ENCODE measurements around the gene FOXK2.

FOXK2 gene

DNA sequence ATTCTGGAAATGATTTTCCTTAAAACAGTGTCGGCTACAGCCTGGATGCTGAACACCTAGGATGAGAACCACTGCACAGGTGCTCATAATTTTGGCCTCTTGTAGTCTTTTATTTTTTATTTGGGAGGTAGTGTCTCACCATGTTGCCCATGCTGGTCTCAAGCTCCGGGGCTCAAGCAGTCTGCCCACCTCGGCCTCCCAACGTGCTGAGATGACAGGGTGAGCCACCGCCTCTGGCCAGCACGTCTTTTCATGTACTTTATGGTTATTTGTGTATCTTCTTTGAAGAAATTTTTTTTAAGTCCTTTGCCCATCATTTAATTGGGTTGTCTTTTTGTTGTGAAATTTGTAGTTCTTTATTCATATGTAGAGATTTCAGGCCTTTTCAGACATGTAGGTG lies 70.7 kb downstream of the FOXK2 start:
- DNase-seq (ENCODE audit: low read depth in 2 of 2), result no peak

DNA sequence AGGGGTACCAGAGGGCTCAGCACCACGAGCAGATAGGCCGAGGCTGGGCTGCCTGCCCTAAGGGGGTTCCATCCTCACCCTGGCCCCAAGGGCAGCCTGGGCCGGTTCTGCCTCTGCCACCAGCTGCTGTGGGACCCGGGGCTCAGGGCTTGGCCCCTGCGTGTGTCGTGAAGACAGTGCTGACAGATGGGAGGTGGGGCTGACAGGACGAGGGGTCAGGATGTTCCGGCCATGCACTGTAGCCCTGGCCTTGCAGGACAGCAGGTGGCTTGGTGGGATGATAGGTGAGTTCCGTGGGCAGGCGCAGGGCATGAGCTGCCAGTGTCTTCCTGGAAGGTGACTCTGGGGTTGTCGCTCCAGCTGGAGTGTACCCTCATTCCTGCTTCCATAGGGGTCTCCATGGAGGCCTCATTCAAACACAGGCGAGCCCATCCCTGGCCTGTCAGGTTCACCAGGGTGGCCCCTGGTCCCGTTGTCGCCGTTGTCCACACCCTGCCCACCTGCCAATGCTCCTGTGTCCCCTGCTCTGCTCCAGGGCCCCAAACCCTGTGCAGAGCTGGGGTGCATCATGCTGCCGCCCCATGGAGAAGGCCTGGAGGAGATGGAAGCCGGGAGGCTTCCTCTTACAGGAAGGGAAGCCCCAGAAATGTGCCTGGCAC lies 71.5 kb downstream of the FOXK2 start:
- no peak for DNase-seq (ENCODE audit: low read depth in 2 of 2)

DNA sequence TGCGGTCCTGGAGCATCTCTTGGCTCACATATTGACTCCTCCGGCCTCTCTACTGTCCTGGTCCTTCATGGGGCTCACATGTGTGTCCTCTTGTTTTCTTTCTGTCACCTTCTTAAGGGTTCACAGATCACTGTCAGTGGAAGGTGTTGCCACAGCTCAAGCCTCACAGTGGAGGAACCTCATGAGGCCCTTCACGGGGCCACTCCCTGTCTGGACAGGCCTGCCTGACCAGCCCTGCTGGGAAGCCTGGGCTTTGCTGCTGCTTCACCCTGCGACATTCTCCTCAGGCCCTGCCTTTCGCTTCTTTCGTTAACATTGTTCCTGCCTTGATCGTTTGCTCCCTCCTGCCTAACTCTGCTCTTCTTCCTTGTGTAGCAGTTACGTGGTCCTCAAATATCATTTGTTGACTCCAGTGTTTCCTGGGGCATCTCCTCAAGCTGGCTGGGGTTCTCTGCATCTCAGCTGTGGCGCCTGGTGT lies 72.8 kb downstream of the FOXK2 start:
- no peak for DNase-seq (ENCODE audit: low read depth in 2 of 2)

DNA sequence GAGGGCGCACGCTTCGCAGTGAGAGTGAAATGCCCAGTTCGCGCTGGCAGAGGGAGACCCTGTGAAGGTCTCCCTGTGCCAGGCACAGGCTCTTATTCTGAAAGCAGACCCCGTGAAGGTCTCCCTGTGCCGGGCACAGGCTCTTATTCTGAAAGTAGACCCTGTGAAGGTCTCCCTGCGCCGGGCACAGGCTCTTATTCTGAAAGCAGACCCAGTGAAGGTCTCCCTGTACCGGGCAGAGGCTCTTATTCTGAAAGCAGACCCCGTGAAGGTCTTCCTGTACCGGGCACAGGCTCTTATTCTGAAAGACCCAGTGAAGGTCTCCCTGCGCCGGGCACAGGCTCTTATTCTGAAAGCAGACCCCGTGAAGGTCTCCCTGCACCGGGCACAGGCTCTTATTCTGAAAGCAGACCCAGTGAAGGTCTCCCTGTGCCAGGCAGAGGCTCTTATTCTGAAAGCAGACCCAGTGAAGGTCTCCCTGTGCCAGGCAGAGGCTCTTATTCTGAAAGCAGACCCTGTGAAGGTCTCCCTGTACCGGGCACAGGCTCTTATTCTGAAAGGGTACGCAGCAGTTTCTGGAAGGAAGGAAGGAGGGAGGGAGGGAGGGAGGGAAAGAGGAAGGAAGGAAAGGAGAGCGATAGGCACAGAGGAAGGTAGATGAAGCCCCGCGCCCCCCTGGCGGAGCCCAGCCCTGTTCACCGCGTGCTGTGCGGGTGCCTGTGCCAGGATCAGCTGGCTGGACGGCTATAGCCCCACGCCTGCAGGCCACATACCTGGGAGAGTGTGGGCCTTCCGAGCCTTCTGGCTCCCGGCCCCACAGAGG lies 73.4 kb downstream of the FOXK2 start:
- peak in 1 of 2 donors; percentile 34 for DNase-seq (ENCODE audit: low read depth in 2 of 2)

DNA sequence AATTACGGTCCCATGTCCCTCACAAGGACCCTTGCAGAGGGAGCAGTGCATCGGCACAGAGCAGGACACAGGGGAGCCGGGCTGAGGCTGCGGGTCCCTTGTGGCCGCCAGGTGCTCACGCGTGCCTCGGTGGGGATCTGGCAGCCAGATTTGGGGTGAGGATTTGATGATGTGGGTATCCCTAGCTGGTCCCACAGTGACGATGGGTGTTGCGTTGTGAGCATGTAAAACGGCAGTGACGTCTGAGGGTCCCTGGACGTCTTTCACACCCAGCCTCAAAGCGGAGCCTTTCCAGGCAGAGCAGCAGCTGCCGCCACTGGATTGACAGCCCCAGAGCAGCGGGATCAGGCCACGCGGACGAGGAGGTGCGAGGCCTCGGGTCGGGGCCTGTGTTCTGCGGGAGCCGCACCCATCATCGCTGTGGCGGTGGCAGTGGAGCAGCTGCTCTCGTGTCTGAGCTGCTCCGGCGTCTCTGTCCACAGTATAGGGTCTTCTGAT lies 74.1 kb downstream of the FOXK2 start:
- no peak for DNase-seq (ENCODE audit: low read depth in 2 of 2)

DNA sequence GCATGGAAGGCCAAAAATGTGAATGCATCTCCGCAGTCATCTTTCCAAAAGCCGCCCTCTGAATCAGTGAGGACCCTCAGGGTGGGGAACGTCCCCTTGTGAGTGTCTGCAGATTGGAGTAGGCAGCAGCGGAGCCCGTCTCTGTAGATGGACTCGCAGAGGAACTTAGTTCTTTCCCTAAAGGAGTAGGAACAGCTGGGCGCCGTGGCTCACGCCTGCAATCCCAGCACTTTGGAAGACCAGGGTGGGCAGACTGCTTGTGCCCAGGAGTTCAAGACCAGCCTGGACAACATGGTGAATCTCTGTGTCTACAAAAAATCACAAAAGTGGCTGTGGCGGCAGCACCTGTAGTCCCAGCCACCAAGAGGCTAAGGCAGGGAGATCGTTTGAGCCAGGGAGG lies 75.0 kb downstream of the FOXK2 start:
- DNase-seq (ENCODE audit: low read depth in 2 of 2), result no peak

DNA sequence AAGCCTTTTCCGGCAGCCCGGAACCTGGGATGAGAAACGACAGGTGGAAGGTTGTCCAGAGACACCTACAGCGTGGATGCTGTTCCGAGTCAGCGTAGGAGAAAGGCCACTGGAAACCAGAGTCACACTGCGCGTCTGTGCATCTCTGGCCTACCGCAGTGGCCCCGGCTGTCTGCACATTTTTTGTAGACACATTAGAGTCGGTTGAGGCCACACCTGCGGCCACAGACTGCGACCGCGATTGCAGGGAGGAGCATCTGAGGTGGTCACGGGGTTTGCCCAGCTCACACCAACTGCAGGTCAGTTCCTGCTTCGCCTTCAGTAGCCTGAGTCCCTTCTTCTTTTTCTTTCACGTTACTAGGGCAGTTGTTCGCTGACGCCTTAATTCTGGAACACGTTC lies 76.4 kb downstream of the FOXK2 start:
- no peak for DNase-seq (ENCODE audit: low read depth in 2 of 2)

DNA sequence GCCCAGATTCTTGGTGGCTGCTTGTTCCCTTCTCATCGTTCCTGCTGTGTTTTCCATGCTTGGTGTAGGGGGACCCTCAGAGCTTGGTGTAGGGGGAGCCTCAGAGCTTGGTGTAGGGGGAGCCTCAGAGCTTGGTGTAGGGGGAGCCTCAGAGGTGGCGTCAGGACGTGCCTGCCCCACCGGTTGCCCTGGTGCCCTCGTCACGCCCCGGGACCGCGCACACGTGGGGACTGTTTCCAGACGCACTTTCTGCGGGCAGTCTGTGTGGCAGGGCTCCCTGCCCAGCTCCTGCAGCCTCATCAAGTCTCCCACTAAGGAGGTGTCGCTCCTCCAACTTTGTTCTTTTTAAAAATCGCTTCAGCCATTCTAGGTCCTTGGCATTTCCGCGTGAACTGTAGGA lies 76.8 kb downstream of the FOXK2 start:
- no peak for DNase-seq (ENCODE audit: low read depth in 2 of 2)

DNA sequence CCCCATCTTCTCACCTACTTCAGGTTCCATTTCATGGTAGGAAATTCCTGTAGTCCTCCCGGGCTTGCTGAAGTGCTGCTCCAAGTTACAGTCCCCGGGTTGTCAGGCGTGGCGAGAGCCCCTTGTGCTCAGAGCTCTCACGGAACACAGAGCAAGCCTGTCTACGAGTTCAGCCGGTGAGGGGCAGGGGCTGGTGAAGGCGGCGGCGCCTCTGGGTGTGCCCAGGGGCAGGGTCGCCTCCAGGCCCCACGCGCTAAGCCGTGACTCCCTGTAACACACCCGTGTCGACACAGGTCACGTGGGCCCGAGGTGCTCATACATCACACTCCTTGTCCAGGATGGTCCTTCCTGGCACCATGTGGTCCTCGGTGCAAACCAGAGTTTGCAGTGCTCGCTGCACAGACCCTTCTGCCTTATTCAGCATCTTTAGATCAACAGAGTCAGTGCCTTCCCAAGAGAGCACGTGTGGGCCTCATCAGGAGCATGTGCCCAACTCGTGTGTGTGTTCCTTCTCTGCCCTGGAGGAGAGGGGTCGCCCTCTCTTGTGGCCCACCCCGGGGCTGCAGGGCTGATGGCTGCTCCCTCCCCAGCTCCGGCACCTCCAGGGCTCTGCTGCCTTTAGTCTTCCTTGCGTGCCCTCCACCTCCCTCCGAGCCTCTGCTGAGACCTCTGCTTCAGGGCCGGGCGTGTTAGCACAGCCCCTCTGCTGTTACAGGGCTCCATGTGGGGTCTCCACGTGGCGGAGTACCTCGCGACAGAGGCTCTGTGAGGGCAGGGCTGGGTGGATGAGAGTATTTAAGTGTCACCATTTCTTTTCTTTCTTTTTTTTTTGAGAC lies 77.5 kb downstream of the FOXK2 start:
- no peak for DNase-seq (ENCODE audit: low read depth in 2 of 2)

DNA sequence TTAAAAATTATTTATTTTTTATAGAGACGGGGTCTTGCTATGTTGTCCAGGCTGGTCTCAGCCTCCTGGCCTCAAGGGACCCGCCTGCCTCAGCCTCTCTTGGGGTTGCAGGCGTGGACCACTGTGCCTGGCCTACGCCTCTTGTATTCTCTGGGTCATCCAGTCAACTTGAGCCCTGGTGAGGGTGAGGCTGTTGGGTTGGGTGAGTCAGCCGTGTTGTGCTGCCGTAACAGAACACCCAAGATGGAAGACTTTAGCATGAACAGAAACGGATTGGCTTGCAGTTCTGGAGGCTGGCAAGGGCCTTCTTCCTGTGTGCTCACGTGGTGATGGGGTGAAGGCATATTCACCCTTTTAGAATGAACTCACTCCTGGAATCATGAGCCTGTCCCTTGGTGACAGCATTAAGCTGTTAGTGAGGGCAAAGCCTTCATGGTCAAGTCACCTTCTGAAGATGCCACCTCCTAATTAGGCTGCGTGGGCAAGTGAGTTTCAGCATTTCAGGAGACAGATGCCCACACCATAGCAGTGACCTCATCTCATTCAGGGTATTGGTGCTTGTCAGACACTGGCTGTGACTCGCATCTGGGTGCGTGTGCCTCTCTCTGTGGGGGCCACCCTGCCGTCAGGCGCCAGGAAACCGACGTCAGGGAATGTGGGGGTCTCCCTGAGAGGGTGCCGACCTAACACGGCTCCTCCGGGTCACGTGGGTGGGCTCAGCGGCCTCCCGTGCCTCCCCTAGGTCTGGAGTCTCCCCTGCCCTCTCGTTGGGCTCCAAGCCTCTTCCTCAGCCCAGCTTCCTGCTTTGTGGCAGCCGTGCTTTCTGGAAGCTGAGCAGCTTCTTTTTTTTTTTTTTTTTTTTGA lies 79.0 kb downstream of the FOXK2 start:
- no peak for DNase-seq (ENCODE audit: low read depth in 2 of 2)

DNA sequence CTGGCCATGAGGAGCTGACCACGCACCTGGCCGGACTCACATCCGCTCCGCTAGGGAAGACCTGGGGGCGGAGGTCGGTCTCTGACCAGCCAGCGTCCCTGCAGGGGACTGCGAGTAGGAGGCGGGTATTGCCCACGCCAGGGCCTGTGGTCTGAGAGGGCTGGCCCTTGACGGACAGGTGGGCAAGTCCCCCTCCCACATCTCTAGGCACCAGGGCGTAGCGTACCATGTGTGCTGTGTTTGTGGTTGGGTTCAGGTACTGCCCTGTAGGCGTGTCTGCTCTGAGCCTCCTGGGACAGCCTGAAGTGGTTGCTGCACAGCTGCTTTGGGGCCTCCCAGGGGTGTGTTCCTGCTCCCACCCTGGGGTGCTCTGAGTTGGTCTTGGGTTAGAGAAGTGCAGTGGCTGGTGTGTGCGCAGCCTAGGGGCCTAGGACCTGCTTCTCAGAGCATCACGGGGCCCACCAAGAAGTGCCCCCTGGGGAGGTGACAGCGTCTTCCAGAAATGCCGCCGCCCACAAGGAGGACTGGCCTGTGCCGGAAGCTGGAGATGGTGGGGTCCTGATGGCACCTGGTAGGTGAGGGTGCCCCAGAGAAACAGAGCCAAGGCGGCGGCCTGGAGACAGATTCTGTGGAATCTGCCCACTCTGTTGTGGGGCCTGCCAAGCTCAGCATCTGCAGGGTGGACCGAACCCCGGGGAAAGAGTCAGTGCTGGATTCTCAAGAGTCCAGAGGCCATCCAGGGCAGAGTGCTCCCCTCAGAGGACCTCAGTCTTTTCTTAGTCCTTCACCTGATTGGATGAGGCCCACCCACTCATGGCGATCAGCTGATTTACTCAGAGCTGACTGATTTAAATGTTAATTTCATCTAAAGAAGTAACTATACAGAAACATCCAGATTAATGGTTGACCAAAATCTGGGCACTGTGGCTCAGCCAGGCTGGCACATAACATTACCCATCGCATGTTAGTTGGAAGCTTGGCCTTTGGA lies 80.4 kb downstream of the FOXK2 start:
- DNase-seq (ENCODE audit: low read depth in 2 of 2), result no peak

DNA sequence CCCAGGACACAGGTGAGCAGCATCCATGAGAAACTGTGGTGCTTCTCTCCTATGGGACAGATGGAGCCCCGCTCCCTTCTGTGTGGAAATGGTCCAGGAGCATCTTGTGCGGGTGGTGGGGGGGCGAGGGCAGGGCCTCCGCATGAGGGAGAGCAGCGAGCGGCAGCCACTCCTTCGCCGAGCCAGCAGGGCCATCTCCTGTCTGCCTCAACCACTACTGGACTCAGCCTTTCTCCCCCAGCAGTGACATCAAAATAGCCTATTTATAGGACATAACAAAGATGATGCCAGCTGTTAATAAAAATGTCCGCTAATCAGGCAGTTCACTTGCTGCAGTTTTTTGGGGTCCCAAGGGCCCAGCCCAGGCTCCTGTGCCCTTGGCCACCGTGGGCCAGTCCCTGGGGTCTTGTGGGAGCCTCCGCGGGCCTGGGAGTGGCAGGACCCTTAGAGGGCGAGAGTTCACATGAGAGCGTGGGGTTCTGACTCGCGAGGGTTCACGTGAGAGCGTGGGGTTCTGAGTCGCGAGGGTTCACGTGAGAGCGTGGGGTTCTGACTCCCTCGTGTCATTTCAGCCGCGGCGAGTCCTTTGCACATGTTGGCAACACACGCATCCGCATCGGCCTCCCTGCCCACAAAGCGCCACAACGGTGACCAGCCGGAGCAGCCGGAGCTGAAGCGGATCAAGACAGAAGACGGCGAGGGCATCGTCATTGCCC lies 81.4 kb downstream of the FOXK2 start:
- no peak for DNase-seq (ENCODE audit: low read depth in 2 of 2)

DNA sequence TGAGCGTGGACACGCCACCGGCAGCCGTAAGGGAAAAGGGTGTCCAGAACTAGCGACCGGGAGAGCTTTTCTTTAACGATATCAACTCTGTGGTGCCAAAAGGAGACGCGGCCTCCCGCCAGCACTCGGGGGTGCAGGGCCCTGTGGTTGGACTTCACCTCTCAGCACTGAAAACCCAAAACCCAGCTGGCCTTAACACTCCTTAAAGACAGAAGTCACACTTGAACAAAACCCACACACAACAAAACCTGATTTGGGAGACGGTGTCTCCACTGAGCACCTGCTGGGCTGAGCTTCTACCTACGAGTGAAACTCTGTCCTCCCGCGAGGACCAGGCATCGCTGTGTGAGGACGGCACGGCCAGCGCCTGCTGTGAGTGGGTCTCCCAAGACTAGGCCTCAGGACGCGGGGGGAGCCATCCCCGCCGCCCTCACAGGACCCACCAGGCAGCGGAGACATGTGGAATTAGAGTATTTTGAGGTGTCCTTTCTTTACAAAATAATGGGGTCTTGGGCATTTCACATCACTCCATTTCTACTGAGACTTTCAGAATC lies 82.0 kb downstream of the FOXK2 start:
- no peak for DNase-seq (ENCODE audit: low read depth in 2 of 2)

DNA sequence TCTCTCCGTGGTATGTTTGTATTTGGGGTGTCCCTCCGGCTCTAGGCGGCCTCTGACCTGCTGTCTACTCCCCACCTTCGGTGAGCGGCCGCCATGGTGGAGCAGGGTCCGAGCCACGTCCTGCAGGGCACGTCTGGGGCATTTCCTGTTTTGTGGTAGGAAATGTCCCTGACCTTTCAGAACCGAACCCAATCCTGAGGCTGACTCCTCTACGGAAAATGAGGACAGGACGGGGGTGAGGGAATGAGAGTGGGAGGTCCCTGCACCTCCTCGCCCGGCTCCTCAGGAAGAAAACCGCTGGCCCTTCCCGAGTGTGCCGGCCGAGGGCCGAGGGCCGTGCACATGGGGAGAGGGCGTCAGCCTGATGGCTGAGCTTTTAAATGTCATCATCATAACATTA lies 83.0 kb downstream of the FOXK2 start:
- no peak for DNase-seq (ENCODE audit: low read depth in 2 of 2)

DNA sequence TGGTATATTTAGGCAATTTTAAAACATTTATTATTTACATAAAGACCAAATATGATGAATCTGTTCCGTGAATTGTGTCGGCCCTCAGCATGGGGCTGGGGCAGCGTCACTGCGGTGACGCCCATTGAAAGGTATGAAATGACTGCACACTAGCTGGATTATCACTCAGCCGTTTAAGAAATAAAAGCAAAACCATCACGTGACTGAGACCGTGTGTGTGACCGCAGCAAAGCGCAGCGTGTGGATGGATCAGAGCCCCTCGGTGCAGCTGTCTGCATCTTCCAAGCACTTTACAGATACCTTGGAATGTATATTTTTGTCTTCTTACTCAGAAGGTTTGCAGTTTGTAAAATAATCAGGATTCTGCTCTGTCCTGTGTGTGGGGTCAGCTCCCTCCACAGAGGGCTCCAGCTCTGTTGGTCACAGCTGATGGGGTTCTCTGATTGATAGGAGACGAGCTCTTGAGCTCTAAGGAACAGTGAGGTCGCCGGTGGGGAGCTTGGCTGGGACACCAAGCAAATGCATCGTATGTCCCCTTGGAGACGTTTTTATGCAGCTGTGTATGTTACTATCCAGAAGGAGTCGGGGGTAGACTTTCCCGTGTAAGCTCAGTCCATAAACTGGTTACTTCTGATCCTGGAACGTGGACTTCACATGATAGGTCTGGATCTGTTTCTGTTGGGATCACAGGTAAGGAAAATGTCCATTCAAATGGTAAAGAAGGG lies 83.6 kb downstream of the FOXK2 start:
- no peak for DNase-seq (ENCODE audit: low read depth in 2 of 2)

DNA sequence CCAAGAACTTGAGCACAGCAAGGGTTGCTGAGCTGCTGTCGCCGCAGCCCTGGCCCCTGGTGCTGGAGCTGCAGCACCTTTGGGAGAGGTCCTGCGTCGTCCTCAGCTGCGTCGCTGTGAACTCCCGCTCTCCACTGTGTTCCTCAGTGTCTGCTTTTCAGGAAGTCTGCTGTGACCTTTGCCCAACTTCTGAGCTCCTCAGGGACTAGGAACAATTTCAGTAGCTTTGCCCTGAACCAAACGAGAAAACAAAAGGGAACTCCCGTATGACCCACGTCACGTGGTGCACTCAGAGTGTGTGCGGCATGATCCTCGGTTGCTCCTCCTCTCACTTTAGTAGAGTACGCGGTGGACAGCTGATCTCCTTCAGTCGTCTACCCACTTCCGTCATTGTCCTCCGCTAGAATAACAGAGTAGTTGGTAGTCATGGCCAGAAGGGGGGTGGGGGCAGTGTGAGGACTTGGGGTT lies 84.5 kb downstream of the FOXK2 start:
- no peak for DNase-seq (ENCODE audit: low read depth in 2 of 2)

DNA sequence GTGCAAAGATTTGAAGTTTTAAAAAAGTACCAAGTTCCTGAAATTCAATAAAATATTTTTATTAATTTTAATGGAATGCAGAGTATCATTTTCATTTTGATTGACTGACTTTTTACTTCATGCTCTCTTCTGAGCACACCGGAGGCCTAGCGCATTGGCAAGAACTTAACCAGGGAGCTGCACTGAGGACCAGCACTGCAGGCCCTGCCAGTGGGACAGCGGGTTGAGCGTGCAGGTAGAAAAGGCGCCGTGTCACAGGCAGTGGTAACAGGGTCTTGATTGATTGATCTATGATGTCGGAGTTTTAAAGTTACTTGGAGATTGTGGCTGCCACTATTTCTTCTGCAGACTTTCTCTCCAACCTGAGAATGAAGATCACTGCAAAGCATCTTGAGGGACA lies 85.0 kb downstream of the FOXK2 start:
- no peak for DNase-seq (ENCODE audit: low read depth in 2 of 2)

DNA sequence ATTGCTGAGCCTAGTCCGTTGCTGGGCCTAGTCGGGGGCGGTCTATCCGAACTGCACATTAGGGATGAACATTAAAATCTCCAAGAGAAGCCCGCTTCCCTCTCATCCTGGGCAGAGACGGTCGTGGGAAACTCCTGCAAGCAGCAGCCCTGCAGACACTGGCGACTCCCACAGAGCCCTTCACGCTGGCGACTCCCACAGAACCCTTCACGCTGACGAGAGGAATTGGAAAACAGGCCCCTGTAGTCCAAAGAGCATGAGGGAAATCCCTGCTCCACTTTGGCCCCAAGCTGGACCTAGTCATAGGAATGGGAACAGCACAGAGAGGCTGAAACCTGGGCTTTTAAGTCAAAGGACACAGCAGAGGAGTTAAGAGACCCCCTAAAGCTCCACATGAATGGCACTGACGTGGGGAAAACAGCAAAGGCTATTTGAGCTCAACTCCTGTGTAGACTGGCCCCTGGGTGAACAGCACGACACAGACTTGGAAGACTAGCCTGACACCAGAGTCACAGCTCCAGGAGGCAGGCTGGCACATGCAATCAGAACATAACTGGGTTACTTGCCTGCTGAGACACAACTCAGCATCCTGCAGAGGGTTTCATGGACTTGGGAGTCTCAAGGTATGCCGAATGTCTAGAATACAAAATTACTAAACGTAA lies 86.5 kb downstream of the FOXK2 start:
- DNase-seq (ENCODE audit: low read depth in 2 of 2), result no peak
